Neural cell (in vitro differentiated cells): ENCODE data around the gene CELSR3.

ENCODE experiments used
- EP300 ChIP-seq: fragments of 450-650 bp; conservative IDR thresholded peaks from 2 replicates; pipeline ENCODE4 v1.6.1; 2014; ENCODE audit warnings: antibody characterized with exemption, mild to moderate bottlenecking, moderate library complexity; ENCODE audit not compliant: poor library complexity, severe bottlenecking
- EZH2 ChIP-seq: fragments of 200-600, 300-800 bp; shearing (Covaris generic), sonication (generic); IDR thresholded peaks from 2 replicates; pipeline ENCODE4 v1.6.1; 2014; ENCODE audit warnings: antibody characterized with exemption, low read length, borderline replicate concordance, mild to moderate bottlenecking; ENCODE audit not compliant: insufficient read depth, poor library complexity, severe bottlenecking
- TAF1 ChIP-seq: IDR thresholded peaks from 2 replicates; pipeline ENCODE4 v1.6.1; 2012; ENCODE audit warnings: low read depth
- TF ChIP-seq, protein P1 (sequence below): IDR thresholded peaks from 2 replicates; pipeline ENCODE4 v1.6.1; 2012; ENCODE audit warnings: borderline replicate concordance
- TF ChIP-seq, protein P2 (sequence below): fragments of 450-650 bp; IDR thresholded peaks from 2 replicates; pipeline ENCODE4 v1.5.1; 2014; ENCODE audit warnings: antibody characterized with exemption, mild to moderate bottlenecking, moderate library complexity; ENCODE audit not compliant: poor library complexity, severe bottlenecking

DNA sequence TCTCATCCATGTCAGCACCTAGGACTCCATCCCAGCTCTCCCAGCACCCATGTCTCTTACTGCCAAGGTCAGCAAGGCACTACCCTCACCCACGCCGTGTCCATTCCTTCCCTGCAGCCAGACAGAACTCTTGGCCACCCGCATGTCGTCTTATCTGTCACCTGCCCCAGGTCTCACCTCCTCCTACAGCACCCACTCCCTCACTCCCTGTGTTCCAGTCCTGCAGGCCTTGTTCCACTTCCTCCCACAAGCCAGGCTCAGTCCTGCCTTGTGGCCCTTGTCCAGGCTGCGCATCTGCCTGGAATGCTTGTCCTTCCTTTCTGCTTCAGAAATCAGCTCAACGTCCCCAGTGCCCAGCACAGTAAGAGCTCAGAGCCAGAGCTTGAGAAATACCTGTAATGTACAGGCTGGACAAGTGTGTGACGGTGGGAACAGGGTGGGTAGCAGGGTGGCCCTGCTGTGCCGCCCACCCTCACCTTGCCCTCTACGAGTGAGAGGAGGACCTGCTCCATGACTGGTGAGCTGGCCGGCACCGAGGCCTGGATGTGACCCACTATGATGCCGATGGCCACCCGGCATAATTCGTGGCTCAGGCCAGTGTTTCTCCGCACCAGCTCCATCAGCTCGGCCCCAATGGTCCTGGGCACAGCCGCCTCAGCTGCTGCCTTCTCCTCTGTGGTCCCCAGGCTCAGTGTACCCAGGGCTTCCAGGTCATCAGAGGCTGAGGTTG, 18.3 kb upstream of the CELSR3 start:
- TF ChIP-seq, protein P1, sequence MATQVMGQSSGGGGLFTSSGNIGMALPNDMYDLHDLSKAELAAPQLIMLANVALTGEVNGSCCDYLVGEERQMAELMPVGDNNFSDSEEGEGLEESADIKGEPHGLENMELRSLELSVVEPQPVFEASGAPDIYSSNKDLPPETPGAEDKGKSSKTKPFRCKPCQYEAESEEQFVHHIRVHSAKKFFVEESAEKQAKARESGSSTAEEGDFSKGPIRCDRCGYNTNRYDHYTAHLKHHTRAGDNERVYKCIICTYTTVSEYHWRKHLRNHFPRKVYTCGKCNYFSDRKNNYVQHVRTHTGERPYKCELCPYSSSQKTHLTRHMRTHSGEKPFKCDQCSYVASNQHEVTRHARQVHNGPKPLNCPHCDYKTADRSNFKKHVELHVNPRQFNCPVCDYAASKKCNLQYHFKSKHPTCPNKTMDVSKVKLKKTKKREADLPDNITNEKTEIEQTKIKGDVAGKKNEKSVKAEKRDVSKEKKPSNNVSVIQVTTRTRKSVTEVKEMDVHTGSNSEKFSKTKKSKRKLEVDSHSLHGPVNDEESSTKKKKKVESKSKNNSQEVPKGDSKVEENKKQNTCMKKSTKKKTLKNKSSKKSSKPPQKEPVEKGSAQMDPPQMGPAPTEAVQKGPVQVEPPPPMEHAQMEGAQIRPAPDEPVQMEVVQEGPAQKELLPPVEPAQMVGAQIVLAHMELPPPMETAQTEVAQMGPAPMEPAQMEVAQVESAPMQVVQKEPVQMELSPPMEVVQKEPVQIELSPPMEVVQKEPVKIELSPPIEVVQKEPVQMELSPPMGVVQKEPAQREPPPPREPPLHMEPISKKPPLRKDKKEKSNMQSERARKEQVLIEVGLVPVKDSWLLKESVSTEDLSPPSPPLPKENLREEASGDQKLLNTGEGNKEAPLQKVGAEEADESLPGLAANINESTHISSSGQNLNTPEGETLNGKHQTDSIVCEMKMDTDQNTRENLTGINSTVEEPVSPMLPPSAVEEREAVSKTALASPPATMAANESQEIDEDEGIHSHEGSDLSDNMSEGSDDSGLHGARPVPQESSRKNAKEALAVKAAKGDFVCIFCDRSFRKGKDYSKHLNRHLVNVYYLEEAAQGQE = no peak
- TF ChIP-seq, protein P2, sequence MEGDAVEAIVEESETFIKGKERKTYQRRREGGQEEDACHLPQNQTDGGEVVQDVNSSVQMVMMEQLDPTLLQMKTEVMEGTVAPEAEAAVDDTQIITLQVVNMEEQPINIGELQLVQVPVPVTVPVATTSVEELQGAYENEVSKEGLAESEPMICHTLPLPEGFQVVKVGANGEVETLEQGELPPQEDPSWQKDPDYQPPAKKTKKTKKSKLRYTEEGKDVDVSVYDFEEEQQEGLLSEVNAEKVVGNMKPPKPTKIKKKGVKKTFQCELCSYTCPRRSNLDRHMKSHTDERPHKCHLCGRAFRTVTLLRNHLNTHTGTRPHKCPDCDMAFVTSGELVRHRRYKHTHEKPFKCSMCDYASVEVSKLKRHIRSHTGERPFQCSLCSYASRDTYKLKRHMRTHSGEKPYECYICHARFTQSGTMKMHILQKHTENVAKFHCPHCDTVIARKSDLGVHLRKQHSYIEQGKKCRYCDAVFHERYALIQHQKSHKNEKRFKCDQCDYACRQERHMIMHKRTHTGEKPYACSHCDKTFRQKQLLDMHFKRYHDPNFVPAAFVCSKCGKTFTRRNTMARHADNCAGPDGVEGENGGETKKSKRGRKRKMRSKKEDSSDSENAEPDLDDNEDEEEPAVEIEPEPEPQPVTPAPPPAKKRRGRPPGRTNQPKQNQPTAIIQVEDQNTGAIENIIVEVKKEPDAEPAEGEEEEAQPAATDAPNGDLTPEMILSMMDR = no peak
- no peak for TF ChIP-seq EZH2
- TF ChIP-seq EP300 = no peak
- no peak for TF ChIP-seq TAF1
